ENCODE measurements around the gene EFCAB13. TPM values are rescaled to one million over a fixed set of nuclear protein-coding genes. Genes with fewer than 3 reads are reported as not detected.
"Not testable (repeated sequence)": the region's sequence is repeated elsewhere in the genome, so short reads cannot be mapped to it uniquely, and the experiment has no call there.

EFCAB13 gene
- total RNA-seq, 2 experiments from 2014 or later, result 5.7 to 6.4 TPM

DNA sequence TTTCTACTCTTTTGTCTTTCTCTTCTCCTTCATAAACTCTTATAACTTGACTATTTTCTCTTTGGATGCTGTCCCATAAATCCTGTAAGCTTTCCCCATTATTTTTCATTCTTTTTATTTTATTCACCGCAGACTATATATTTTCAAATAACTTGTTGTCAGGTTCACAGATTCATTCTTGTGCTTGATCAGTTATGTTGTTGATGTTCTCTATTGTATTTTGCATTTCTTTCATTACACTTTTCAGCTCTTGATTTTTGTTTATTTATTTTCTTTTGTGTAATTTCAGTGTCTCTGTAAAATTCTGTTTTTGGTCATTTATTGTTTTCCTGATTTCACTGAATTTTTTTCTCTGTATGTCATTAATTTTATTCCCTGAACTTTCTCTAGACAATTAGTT is 49.2 kb downstream of the EFCAB13 start:
- Mint-ChIP-seq H3K4me1 (no peaks in the 10 kb centered on the region), H3K27me3 (peaks cover 20% of the 10 kb centered on the region), H3K9me3 (peaks cover 7% of the 10 kb centered on the region), H3K36me3 (ENCODE audit: low read depth) (peaks cover 7% of the 10 kb centered on the region), H3K4me3 (no peak overlapping the region), H3K27ac (no peak overlapping the region)
- CTCF ChIA-PET, result no interaction called here
- POLR2A ChIA-PET, result no interaction called here
- DNase-seq, result no peak

DNA sequence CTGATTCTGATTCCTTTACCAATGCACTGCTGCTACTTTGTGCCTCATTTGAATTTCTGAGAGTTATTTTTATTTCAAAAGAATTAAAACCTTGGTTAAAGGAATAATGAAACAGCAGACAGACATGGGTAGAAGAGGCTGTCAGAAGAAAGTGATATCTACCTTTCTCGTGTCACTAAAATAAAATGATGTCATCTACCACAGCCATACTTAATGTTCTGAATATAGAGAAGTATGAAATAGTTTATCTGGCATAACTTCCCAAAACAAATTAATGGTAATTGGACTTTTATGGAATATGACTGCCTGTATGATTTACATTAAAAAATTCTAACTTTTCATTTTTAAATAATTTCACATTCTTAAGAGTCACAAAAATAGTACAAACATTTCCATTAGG is 52.5 kb downstream of the EFCAB13 start:
- POLR2A ChIA-PET, result no interaction called here

DNA sequence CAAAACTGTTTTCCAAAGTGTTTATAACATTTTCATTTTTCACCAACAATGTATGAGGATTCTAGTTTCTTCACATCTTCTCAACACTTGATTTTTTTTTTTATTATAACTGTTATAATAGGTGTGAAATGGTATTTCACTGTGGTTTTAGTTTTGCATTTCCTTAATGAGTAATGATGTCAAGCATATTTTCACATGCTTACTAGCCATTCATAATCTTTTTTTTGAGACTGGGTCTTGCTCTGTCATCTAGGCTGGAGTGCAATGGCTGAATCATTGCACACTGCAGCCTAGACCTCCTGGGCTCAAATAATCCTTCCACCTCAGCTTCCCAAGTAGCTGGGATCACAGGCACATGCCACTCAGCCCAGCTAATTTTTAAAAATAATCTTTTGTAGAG is 65.1 kb downstream of the EFCAB13 start:
- POLR2A ChIA-PET, result no interaction called here
- H3K4me1 Mint-ChIP-seq, result no peaks in the 10 kb centered on the region
- CTCF ChIA-PET, result no interaction called here
- H3K36me3 Mint-ChIP-seq (ENCODE audit: low read depth), result peaks cover 4% of the 10 kb centered on the region
- no peak overlapping the region for H3K4me3 Mint-ChIP-seq
- H3K27me3 Mint-ChIP-seq, result no peaks in the 10 kb centered on the region
- H3K27ac Mint-ChIP-seq, result no peak overlapping the region
- H3K9me3 Mint-ChIP-seq, result peaks cover 10% of the 10 kb centered on the region
- no peak for DNase-seq

More for the DNA sequence above, 52.5 kb downstream of the EFCAB13 start:
- Mint-ChIP-seq H3K9me3 (peaks cover 7% of the 10 kb centered on the region), H3K4me1 (no peaks in the 10 kb centered on the region), H3K27ac (no peak overlapping the region), H3K4me3 (no peak overlapping the region), H3K27me3 (peaks cover 16% of the 10 kb centered on the region), H3K36me3 (ENCODE audit: low read depth) (peaks cover 7% of the 10 kb centered on the region)
- CTCF ChIA-PET, result no interaction called here
- DNase-seq, result no peak

DNA sequence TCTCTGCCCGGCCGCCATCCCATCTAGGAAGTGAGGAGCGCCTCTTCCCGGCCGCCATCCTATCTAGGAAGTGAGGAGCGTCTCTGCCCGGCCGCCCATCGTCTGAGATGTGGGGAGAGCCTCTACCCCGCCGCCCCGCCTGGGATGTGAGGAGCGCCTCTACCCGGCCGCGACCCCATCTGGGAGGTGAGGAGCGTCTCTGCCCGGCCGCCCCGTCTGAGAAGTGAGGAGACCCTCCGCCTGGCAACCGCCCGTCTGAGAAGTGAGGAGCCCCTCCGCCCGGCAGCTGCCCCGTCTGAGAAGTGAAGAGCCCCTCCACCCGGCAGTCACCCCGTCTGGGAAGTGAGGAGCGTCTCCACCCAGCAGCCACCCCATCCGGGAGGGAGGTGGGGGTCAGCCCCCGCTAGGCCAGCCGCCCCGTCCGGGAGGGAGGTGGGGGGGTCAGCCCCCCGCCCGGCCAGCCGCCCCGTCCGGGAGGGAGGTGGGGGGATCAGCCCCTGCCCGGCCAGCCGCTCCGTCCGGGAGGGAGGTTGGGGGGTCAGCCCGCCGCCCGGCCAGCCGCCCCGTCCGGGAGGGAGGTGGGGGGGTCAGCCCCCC is 73.9 kb downstream of the EFCAB13 start:
- POLR2A ChIA-PET, H3K9me3 Mint-ChIP-seq, H3K27ac Mint-ChIP-seq: not testable (repeated sequence)

DNA sequence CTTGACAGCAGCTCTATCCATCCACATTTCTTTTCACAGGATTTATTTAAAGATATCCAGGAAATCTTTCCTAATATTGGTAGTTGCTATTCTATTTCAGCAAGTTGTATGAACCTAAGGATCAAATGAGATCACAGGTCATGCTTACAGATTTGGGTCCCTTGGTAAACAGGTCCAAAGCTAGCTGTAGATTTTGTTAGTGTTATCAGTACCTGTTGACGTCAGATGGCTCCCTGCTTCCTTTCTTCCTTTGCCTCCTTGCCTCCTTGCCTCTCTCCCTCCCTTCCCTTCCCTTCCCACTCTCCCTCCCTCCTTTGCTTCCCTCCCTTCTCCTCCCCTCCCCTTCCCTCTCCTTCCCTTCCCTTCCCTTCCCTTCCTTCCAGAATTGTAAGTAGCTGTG is 76.6 kb downstream of the EFCAB13 start:
- Mint-ChIP-seq H3K4me1 (no peaks in the 10 kb centered on the region), H3K9me3 (no peaks in the 10 kb centered on the region), H3K27ac (no peak overlapping the region), H3K36me3 (ENCODE audit: low read depth) (no peaks in the 10 kb centered on the region), H3K27me3 (no peaks in the 10 kb centered on the region), H3K4me3 (no peak overlapping the region)
- POLR2A ChIA-PET, result no interaction called here
- CTCF ChIA-PET, result interaction anchor here (0.8 to 1.5 kb wide), 3 partner anchors 29 to 215 kb away, joined by 3 read pairs; no protein-coding TSS in a partner anchor
- no peak for DNase-seq

More for the DNA sequence above, 73.9 kb downstream of the EFCAB13 start:
- CTCF ChIA-PET; H3K27me3 Mint-ChIP-seq; H3K36me3 Mint-ChIP-seq (ENCODE audit: low read depth); DNase-seq; H3K4me3 Mint-ChIP-seq; H3K4me1 Mint-ChIP-seq: not testable (repeated sequence)

DNA sequence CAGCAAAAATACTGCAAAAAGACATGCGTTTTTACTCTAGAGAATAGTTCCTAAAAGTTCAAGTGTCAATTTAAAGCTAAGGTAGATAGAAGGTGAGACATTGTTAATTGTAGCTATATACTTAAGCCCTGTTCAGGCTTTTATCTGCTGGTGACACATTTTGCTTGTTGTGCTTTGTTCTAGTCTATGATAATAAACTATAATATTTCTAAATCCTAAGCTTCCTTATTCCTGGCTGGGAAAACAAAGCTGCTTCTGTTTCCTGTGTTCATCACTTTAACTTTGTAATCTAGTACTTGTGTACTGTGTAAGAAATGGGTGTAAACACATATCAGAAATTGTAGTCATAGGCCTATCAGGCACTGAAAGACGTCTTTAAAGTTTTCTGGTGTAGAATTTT is 77.3 kb downstream of the EFCAB13 start:
- H3K9me3 Mint-ChIP-seq, result no peaks in the 10 kb centered on the region

DNA sequence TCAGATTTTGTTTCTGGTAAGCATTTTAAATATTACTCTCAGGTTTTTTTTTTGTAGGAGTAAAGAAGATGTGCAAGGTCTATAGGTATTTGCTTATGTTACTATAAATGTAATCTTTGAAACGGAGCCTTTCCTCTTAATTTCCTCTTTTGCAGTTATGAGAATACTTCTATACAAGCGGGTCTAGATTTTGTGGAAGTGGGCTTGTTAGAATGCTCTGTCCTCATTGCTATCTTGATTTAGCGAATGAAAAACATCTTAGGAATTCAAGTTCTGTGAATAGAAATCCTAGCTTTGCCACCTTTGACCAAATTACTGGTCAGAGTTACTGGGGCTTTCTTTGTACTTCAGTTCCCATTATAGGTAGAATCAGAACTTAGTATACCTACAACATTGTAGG is 80.3 kb downstream of the EFCAB13 start:
- H3K36me3 Mint-ChIP-seq (ENCODE audit: low read depth), result no peaks in the 10 kb centered on the region
- DNase-seq, result no peak
- no peak overlapping the region for H3K4me3 Mint-ChIP-seq
- H3K27ac Mint-ChIP-seq, result no peak overlapping the region
- ChIA-PET CTCF (no interaction called here), POLR2A (no interaction called here)
- no peaks in the 10 kb centered on the region for H3K27me3 Mint-ChIP-seq
- no peaks in the 10 kb centered on the region for H3K4me1 Mint-ChIP-seq
- no peaks in the 10 kb centered on the region for H3K9me3 Mint-ChIP-seq

More for the DNA sequence above, 77.3 kb downstream of the EFCAB13 start:
- Mint-ChIP-seq H3K27ac (no peak overlapping the region), H3K27me3 (no peaks in the 10 kb centered on the region), H3K36me3 (ENCODE audit: low read depth) (no peaks in the 10 kb centered on the region), H3K4me3 (no peak overlapping the region), H3K4me1 (no peaks in the 10 kb centered on the region)
- CTCF ChIA-PET, result interaction anchor here (0.6 kb wide), 1 partner anchor 416 kb away, joined by 3 read pairs; no protein-coding TSS in a partner anchor
- DNase-seq, result no peak
- POLR2A ChIA-PET, result no interaction called here

DNA sequence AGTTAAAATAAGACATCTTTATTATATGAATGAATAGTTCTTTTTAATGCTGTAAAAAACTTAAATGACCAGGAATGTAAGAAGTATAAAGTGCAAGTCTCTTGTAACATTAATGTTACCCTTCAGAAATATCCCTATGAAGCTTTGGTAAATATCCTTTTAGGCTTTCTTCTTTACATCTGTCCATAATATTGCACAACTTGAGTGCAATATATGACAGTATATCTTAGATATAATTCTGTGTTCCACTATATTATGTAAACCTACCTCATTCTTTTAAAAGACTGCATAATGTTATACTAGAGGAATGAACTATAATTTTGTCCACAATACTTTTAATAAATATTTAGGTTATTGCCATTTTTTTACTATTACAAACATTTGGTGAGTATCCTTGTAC is 81.1 kb downstream of the EFCAB13 start:
- CTCF ChIA-PET, result no interaction called here
- DNase-seq, result no peak
- H3K27me3 Mint-ChIP-seq, result no peaks in the 10 kb centered on the region

DNA sequence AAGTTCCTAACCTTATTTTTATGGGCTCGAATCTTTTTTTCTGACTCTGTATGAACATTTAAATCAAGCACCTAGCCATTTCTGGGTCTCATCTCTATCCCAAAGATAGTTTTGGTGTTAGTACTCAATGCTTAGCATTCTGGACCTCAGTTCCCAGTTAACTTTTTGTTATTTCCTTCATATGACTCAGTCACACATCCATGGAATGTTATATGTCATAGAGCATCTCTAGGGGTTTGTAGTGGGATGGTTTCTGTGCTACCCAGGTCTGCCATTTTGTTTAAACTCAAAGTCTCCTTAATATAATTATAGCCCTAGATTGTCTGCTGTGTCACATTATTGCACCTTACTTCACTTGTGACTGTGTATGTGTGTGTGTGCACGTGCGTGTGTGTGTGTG is 90.1 kb downstream of the EFCAB13 start:
- Mint-ChIP-seq H3K27me3 (no peaks in the 10 kb centered on the region), H3K4me1 (no peaks in the 10 kb centered on the region), H3K27ac (no peak overlapping the region), H3K36me3 (ENCODE audit: low read depth) (no peaks in the 10 kb centered on the region), H3K9me3 (no peaks in the 10 kb centered on the region), H3K4me3 (no peak overlapping the region)
- CTCF ChIA-PET, result no interaction called here
- POLR2A ChIA-PET, result no interaction called here
- DNase-seq, result no peak

More for the DNA sequence above, 81.1 kb downstream of the EFCAB13 start:
- Mint-ChIP-seq H3K4me3 (no peak overlapping the region), H3K4me1 (no peaks in the 10 kb centered on the region), H3K36me3 (ENCODE audit: low read depth) (no peaks in the 10 kb centered on the region), H3K9me3 (no peaks in the 10 kb centered on the region), H3K27ac (no peak overlapping the region)
- POLR2A ChIA-PET, result no interaction called here

DNA sequence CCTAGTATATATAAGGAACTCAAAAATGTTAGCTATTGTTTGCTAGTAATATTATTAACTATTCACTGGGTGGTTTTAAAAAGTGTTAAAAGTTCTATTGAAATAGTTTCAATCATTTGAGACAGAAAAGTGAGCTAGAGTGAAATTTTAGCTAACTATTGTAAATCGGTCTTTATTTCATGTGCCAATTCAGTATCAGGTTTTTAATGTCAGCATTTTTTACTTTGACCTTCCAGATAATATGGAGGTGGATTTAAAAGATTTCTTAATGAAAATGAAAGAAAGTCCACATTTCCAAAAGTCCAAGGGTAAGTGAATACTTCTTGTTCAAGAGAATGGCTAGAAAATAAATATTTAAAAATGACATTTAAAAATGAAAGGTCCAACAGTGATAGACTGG is 90.9 kb downstream of the EFCAB13 start:
- no peak for DNase-seq

DNA sequence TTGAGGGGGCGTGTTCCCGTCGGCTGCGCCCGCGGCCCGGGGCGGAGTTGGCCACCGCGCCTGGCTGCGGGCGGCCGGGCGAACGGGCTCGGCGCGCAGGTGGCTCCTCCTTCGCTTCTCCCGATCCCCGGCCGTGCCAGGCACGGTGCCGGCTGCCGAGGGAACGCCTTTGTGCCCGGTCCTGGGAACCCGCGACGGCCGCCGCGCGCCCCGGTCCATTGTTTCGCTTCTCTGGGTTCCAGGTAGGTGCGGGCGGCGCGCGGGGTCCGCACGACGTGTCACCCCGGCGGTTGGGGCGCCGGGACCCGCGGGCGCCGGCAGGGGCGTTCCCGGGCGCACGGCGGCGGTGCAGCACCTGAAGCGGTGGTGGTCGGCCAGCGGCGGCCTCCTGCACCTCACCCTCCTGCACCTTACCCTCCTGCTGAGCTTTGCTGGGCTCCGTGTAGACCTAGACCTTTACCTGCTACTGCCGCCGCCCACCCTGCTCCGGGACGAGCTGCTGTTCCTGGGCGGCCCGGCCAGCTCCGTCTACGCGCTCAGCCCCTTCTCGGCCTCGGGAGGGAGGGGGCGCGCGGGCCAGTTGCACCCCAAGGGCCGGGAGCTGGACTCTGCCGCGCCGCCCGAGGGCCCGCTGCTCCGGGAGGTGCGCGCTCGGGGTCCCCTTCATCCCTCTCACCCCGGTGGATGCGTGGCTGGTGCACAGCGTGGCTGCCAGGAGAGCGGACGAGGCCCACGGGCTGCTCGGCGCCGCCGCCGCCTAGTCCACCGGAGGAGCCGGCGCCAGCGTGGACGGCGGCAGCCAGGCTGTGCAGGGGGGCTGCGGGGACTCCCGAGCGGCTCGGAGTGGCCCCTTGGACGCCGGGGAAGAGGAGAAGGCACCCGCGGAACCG is 99.9 kb downstream of the EFCAB13 start:
- H3K4me3 Mint-ChIP-seq, result peak overlapping the region; percentile 43
- H3K36me3 Mint-ChIP-seq (ENCODE audit: low read depth), result peaks cover 18% of the 10 kb centered on the region
- no peak for DNase-seq
- peaks cover 5% of the 10 kb centered on the region for H3K27me3 Mint-ChIP-seq
- H3K9me3 Mint-ChIP-seq, result peaks cover 4% of the 10 kb centered on the region
- POLR2A ChIA-PET, result no interaction called here
- CTCF ChIA-PET, result no interaction called here
- H3K27ac Mint-ChIP-seq, result no peak overlapping the region
- peaks cover 16% of the 10 kb centered on the region for H3K4me1 Mint-ChIP-seq

More for the DNA sequence above, 90.9 kb downstream of the EFCAB13 start:
- Mint-ChIP-seq H3K4me3 (no peak overlapping the region), H3K4me1 (no peaks in the 10 kb centered on the region), H3K27me3 (no peaks in the 10 kb centered on the region), H3K27ac (no peak overlapping the region), H3K9me3 (no peaks in the 10 kb centered on the region), H3K36me3 (ENCODE audit: low read depth) (no peaks in the 10 kb centered on the region)
- ChIA-PET CTCF (interaction anchor here (0.7 kb wide), 1 partner anchor 22 kb away, joined by 3 read pairs; no protein-coding TSS in a partner anchor), POLR2A (no interaction called here)

DNA sequence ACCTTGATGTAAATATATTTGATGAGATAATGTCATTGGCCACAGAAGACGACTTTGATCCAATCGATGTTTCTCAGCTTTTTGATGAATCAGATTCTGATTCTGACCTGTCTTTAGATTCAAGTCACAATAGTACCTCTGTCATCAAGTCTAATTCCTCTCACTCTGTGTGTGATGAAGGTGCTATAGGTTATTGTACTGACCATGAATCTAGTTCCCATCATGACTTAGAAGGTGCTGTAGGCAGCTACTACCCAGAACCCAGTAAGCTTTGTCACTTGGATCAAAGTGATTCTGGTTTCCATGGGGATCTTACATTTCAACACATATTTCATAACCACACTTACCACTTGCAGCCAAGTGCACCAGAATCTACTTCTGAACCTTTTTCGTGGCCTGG is 101.5 kb downstream of the EFCAB13 start:
- DNase-seq, H3K27ac Mint-ChIP-seq, POLR2A ChIA-PET, H3K4me3 Mint-ChIP-seq, H3K9me3 Mint-ChIP-seq, CTCF ChIA-PET, H3K27me3 Mint-ChIP-seq: not testable (repeated sequence)
- Mint-ChIP-seq H3K4me1 (peaks cover 16% of the 10 kb centered on the region), H3K36me3 (ENCODE audit: low read depth) (peaks cover 18% of the 10 kb centered on the region)

DNA sequence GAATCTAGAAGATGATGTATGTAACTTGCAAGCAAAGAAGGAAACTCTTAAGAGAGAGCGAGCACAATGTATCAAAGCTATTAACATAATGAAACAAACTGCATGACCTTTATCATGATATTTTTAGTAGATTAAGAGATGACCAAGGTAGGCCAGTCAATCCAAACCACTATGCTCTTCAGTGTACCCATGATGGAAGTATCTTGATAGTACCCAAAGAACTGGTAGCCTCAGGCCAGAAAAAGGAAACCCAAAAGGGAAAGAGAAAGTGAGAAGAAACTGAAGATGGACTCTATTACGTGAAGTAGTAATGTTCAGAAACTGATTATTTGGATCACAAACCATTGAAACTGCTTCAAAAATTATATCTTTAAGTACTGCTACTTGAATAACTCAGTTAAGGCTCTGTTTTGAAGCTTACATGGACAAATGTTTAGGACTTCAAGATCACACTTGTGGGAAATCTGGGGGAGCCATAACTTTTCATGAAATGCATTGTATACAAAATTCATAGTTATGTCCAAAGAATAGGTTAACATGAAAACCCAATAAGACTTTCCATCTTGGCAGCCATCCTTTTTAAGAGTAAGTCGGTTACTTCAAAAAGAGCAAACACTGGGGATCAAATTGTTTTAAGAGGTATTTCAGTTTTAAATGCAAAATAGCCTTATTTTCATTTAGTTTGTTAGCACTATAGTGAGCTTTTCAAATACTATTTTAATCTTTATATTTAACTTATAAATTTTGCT is 102.3 kb downstream of the EFCAB13 start:
- POLR2A ChIA-PET, H3K27ac Mint-ChIP-seq, H3K27me3 Mint-ChIP-seq, DNase-seq, H3K4me3 Mint-ChIP-seq, H3K9me3 Mint-ChIP-seq: not testable (repeated sequence)
- CTCF ChIA-PET, result interaction anchor here (0.8 kb wide), 1 partner anchor 13 kb away, joined by 3 read pairs; no protein-coding TSS in a partner anchor
- Mint-ChIP-seq H3K4me1 (peaks cover 16% of the 10 kb centered on the region), H3K36me3 (ENCODE audit: low read depth) (peaks cover 18% of the 10 kb centered on the region)

All from activated CD4-positive, alpha-beta memory T cell treated with anti-CD3 and anti-CD28 coated beads, Interleukin-2, amount 10 ng/mL, durations not matched to agents 7 days and 5 days (primary cell).